HEK293 (cell line): Measurements from ENCODE around the gene HSD17B4.

Experiments
- CTCF ChIA-PET: fragments of 350-600 bp; formaldehyde crosslinking; extraction: SDS; loops from one replicate; lab custom pipeline; 2021; ENCODE audit warnings: antibody characterized with exemption; lab: Yijun Ruan, JAX
- POLR2A ChIA-PET: fragments of 300-600 bp; formaldehyde crosslinking; extraction: SDS; loops from one replicate; lab custom pipeline; 2020; ENCODE audit warnings: antibody characterized with exemption, inconsistent platforms; lab: Yijun Ruan, JAX
- H3K27ac ChIP-seq: fragments of 200-500 bp; sonication (Bioruptor generic); 2 replicates; pipeline ENCODE4 v1.5.1; 2014; ENCODE audit warnings: low read depth, low read length, control low read depth, inconsistent platforms; ENCODE audit errors: extremely low read depth
- H3K36me3 ChIP-seq, 2 experiments: fragments of 200-500 bp in 1 of 2; sonication (Bioruptor generic) in 1 of 2; 1 replicate in 1 of 2; 2 replicates in 1 of 2; pipeline ENCODE4 v1.5.1; 2014 to 2017; ENCODE audit warnings: inconsistent platforms in 2 of 2, low read length in 2 of 2; ENCODE audit not compliant: control insufficient read depth in 2 of 2, insufficient read depth in 1 of 2
- H3K4me1 ChIP-seq: fragments of 200-500 bp; sonication (Bioruptor generic); 2 replicates; pipeline ENCODE4 v1.5.1; 2014; ENCODE audit warnings: mild to moderate bottlenecking, low read length, inconsistent platforms; ENCODE audit not compliant: control insufficient read depth, insufficient read depth
- H3K4me3 ChIP-seq: 2 replicates; pipeline ENCODE4 v1.5.1; 2011; ENCODE audit warnings: low read depth, mild to moderate bottlenecking, control low read depth, low read length, moderate library complexity
- H3K9me3 ChIP-seq: fragments of 200-500 bp; sonication (Bioruptor generic); 2 replicates; pipeline ENCODE4 v1.5.1; 2014; ENCODE audit warnings: low read depth, low read length, inconsistent platforms; ENCODE audit not compliant: control insufficient read depth, insufficient read depth
- BCL11A ChIP-seq: fragments of 450-650 bp; formaldehyde crosslinking; IDR thresholded peaks from 2 replicates; pipeline ENCODE4 v1.5.1; 2016; ENCODE audit warnings: low read depth, missing biosample characterization, missing genetic modification characterization
- BCL11B ChIP-seq: fragments of 450-650 bp; formaldehyde crosslinking; IDR thresholded peaks from 2 replicates; pipeline ENCODE4 v1.5.1; 2016; ENCODE audit warnings: low read depth, missing biosample characterization, missing genetic modification characterization
- FEZF1 ChIP-seq: fragments of 450-650 bp; formaldehyde crosslinking; IDR thresholded peaks from 2 replicates; pipeline ENCODE4 v1.5.1; 2016; ENCODE audit warnings: missing biosample characterization, missing genetic modification characterization
- KLF9 ChIP-seq: fragments of 450-650 bp; formaldehyde crosslinking; IDR thresholded peaks from 2 replicates; pipeline ENCODE4 v1.5.1; 2016; ENCODE audit warnings: missing biosample characterization, missing genetic modification characterization, low read depth
- MZF1 ChIP-seq: fragments of 450-650 bp; formaldehyde crosslinking; IDR thresholded peaks from 2 replicates; pipeline ENCODE4 v1.5.1; 2017; ENCODE audit warnings: missing biosample characterization, missing genetic modification characterization, borderline replicate concordance
- YY1 ChIP-seq: fragments of 450-650 bp; formaldehyde crosslinking; IDR thresholded peaks from 2 replicates; pipeline ENCODE4 v1.5.1; 2018; ENCODE audit warnings: missing biosample characterization, missing genetic modification characterization
- YY2 ChIP-seq: fragments of 450-650 bp; formaldehyde crosslinking; IDR thresholded peaks from 2 replicates; pipeline ENCODE4 v1.5.1; 2016; ENCODE audit warnings: missing biosample characterization, missing genetic modification characterization
- ZEB2 ChIP-seq: fragments of 450-650 bp; formaldehyde crosslinking; IDR thresholded peaks from 2 replicates; pipeline ENCODE4 v1.5.1; 2016; ENCODE audit warnings: missing biosample characterization, missing genetic modification characterization
- ZFP3 ChIP-seq: fragments of 450-650 bp; formaldehyde crosslinking; IDR thresholded peaks from 2 replicates; pipeline ENCODE4 v1.5.1; 2016; ENCODE audit warnings: low read depth, missing biosample characterization, missing genetic modification characterization
- ZNF114 ChIP-seq: fragments of 450-650 bp; formaldehyde crosslinking; IDR thresholded peaks from 2 replicates; pipeline ENCODE4 v1.5.0; 2017; ENCODE audit warnings: missing biosample characterization, missing genetic modification characterization
- ZNF157 ChIP-seq: fragments of 450-650 bp; formaldehyde crosslinking; IDR thresholded peaks from 2 replicates; pipeline ENCODE4 v1.5.1; 2016; ENCODE audit warnings: missing biosample characterization, missing genetic modification characterization
- ZNF16 ChIP-seq: fragments of 450-650 bp; formaldehyde crosslinking; IDR thresholded peaks from 2 replicates; pipeline ENCODE4 v1.5.1; 2016; ENCODE audit warnings: low read depth, missing biosample characterization, missing genetic modification characterization
- ZNF175 ChIP-seq: fragments of 450-650 bp; formaldehyde crosslinking; IDR thresholded peaks from 2 replicates; pipeline ENCODE4 v1.5.1; 2016; ENCODE audit warnings: missing biosample characterization, missing genetic modification characterization
- ZNF184 ChIP-seq: fragments of 450-650 bp; IDR thresholded peaks from 2 replicates; pipeline ENCODE4 v1.5.1; 2018; ENCODE audit warnings: missing biosample characterization, mild to moderate bottlenecking, missing genetic modification characterization
- ZNF274 ChIP-seq, 2 experiments: fragments of 200-500 bp in 1 of 2; fragments of 450-650 bp in 1 of 2; sonication (Bioruptor generic) in 1 of 2; formaldehyde crosslinking in 1 of 2; IDR thresholded peaks; 2 replicates each; pipeline versions ENCODE4 v1.5.1 to v1.6.1; 2014 to 2016; ENCODE audit warnings: borderline replicate concordance in 1 of 2, inconsistent platforms in 1 of 2, low read length in 1 of 2, missing biosample characterization in 1 of 2, missing genetic modification characterization in 1 of 2
- ZNF324 ChIP-seq: fragments of 450-650 bp; formaldehyde crosslinking; IDR thresholded peaks from 2 replicates; pipeline ENCODE4 v1.5.1; 2016; ENCODE audit warnings: missing biosample characterization, missing genetic modification characterization
- ZNF354C ChIP-seq: fragments of 450-650 bp; formaldehyde crosslinking; IDR thresholded peaks from 2 replicates; pipeline ENCODE4 v1.5.1; 2016; ENCODE audit warnings: missing biosample characterization, missing genetic modification characterization, low read depth, borderline replicate concordance
- ZNF404 ChIP-seq: fragments of 450-650 bp; formaldehyde crosslinking; IDR thresholded peaks from 2 replicates; pipeline ENCODE4 v1.5.1; 2017; ENCODE audit warnings: missing biosample characterization, missing genetic modification characterization
- ZNF548 ChIP-seq: fragments of 450-650 bp; formaldehyde crosslinking; IDR thresholded peaks from 2 replicates; pipeline ENCODE4 v1.5.1; 2016; ENCODE audit warnings: missing biosample characterization, missing genetic modification characterization
- ZNF555 ChIP-seq: fragments of 450-650 bp; formaldehyde crosslinking; conservative IDR thresholded peaks from 2 replicates; pipeline ENCODE4 v1.5.1; 2017; ENCODE audit warnings: missing biosample characterization, mild to moderate bottlenecking, missing genetic modification characterization, inconsistent platforms
- ZNF571 ChIP-seq: fragments of 450-650 bp; formaldehyde crosslinking; IDR thresholded peaks from 2 replicates; pipeline ENCODE4 v1.5.0; 2017; ENCODE audit warnings: missing biosample characterization, missing genetic modification characterization
- ZNF596 ChIP-seq: fragments of 450-650 bp; IDR thresholded peaks from 2 replicates; pipeline ENCODE4 v1.5.0; 2018; ENCODE audit warnings: missing biosample characterization, mild to moderate bottlenecking, missing genetic modification characterization, moderate library complexity
- ZNF600 ChIP-seq: fragments of 450-650 bp; formaldehyde crosslinking; IDR thresholded peaks from 2 replicates; pipeline ENCODE4 v1.5.1; 2016; ENCODE audit warnings: missing biosample characterization, missing genetic modification characterization
- ZNF660 ChIP-seq: fragments of 450-650 bp; IDR thresholded peaks from 2 replicates; pipeline ENCODE4 v1.5.1; 2018; ENCODE audit warnings: missing biosample characterization, mild to moderate bottlenecking, missing genetic modification characterization
- ZNF76 ChIP-seq: fragments of 450-650 bp; formaldehyde crosslinking; IDR thresholded peaks from 2 replicates; pipeline ENCODE4; 2016; ENCODE audit warnings: low read depth, missing biosample characterization, missing genetic modification characterization, borderline replicate concordance
- TF ChIP-seq, protein P1 (sequence below): fragments of 450-650 bp; formaldehyde crosslinking; conservative IDR thresholded peaks from 2 replicates; pipeline ENCODE4 v1.5.1; 2016; ENCODE audit warnings: low read depth, missing biosample characterization, missing genetic modification characterization
- TF ChIP-seq, protein P2 (sequence below): fragments of 450-650 bp; formaldehyde crosslinking; IDR thresholded peaks from 2 replicates; pipeline ENCODE4 v1.5.1; 2016; ENCODE audit warnings: missing biosample characterization, missing genetic modification characterization
- TF ChIP-seq, protein P3 (sequence below): fragments of 450-650 bp; formaldehyde crosslinking; IDR thresholded peaks from 2 replicates; pipeline ENCODE4 v1.5.1; 2016; ENCODE audit warnings: missing biosample characterization, missing genetic modification characterization
- TF ChIP-seq, protein P4 (sequence below): fragments of 450-650 bp; formaldehyde crosslinking; IDR thresholded peaks from 2 replicates; pipeline ENCODE4 v1.5.1; 2016; ENCODE audit warnings: missing biosample characterization, missing genetic modification characterization

HSD17B4 gene

DNA sequence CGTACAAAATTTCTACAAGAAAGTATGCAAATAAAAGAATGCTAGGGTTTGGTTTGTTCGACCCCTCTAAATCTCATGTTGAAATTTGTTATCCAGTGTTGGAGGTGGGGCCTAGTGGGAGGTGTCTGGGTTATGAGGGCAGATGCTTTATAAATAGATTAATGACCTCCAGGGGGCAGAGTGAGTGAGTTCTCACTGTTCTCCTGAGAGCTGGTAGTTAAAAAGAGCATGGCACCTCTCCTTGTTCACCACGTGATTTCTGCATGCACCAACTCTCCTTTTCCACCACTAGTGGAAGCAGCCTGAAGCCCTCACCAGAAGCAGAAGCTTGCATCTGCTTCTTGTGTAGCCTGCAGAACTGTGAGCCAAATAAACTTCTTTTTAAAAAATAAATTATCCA lies 126.6 kb downstream of the HSD17B4 start:
- ChIA-PET POLR2A (no interaction called here), CTCF (interaction anchor here (0.7 kb wide), 3 partner anchors 38 to 763 kb away, joined by 3 to 4 read pairs (median 3); no protein-coding TSS in a partner anchor)
- no peaks in the 10 kb centered on the region for H3K9me3 ChIP-seq

DNA sequence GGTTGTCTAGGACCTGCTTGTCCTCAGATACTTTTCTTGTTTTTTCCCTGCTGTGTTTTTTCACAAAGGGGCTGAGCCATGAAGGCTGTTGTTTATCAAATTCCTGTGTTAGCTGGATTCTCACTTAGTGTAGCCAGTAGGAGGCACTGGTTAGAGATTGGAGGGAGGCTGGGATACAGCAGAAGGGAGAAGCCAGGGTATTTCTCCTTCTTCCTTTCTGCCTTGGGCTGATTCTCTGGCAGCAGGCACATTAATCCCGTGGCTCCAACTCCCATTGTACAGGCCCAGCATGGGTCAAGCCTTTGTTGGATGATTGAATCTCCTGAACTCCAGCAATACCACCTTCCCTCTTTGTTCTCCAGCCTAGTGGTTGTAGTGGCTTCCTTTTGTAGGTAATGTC lies 130.7 kb downstream of the HSD17B4 start:
- no peaks in the 10 kb centered on the region for H3K36me3 ChIP-seq
- ChIA-PET CTCF (interaction anchor here (0.7 kb wide), 1 partner anchor 62 kb away, joined by 3 read pairs; no protein-coding TSS in a partner anchor), POLR2A (no interaction called here)
- no peak overlapping the region for H3K4me3 ChIP-seq
- H3K4me1 ChIP-seq, result no peaks in the 10 kb centered on the region
- no peak overlapping the region for H3K27ac ChIP-seq
- no peaks in the 10 kb centered on the region for H3K9me3 ChIP-seq
- TF ChIP-seq ZNF555 (tag by site-specific recombination) (no peak), ZNF571 (no peak), FEZF1 (tag by site-specific recombination) (no peak), ZEB2 (tag by site-specific recombination) (no peak), ZNF404 (tag by site-specific recombination) (no peak), KLF9 (tag by site-specific recombination) (no peak), ZNF114 (no peak), ZNF274 (IDR thresholded peaks at IDR 0.05; ENCODE audit: low read length) (no peak), ZNF274 (tag by site-specific recombination; IDR thresholded peaks at IDR 0.05; ENCODE audit: borderline replicate concordance) (no peak), ZNF600 (tag by site-specific recombination) (no peak), ZNF660 (no peak), YY1 (no peak), ZNF76 (tag by site-specific recombination) (no peak), ZNF596 (tag by site-specific recombination) (no peak), ZNF157 (tag by site-specific recombination) (no peak), ZNF354C (tag by site-specific recombination) (no peak), ZNF16 (tag by site-specific recombination) (no peak)
- TF ChIP-seq, protein P1, sequence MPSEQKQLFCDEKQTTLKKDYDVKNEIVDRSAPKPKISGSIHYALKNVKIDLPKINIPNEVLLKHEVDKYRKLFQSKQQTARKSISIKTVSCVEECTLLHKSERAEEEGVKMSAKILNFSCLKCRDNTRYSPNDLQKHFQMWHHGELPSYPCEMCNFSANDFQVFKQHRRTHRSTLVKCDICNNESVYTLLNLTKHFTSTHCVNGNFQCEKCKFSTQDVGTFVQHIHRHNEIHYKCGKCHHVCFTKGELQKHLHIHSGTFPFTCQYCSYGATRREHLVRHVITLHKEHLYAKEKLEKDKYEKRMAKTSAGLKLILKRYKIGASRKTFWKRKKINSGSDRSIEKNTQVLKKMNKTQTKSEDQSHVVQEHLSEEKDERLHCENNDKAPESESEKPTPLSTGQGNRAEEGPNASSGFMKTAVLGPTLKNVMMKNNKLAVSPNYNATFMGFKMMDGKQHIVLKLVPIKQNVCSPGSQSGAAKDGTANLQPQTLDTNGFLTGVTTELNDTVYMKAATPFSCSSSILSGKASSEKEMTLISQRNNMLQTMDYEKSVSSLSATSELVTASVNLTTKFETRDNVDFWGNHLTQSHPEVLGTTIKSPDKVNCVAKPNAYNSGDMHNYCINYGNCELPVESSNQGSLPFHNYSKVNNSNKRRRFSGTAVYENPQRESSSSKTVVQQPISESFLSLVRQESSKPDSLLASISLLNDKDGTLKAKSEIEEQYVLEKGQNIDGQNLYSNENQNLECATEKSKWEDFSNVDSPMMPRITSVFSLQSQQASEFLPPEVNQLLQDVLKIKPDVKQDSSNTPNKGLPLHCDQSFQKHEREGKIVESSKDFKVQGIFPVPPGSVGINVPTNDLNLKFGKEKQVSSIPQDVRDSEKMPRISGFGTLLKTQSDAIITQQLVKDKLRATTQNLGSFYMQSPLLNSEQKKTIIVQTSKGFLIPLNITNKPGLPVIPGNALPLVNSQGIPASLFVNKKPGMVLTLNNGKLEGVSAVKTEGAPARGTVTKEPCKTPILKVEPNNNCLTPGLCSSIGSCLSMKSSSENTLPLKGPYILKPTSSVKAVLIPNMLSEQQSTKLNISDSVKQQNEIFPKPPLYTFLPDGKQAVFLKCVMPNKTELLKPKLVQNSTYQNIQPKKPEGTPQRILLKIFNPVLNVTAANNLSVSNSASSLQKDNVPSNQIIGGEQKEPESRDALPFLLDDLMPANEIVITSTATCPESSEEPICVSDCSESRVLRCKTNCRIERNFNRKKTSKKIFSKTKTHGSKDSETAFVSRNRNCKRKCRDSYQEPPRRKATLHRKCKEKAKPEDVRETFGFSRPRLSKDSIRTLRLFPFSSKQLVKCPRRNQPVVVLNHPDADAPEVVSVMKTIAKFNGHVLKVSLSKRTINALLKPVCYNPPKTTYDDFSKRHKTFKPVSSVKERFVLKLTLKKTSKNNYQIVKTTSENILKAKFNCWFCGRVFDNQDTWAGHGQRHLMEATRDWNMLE (tag by site-specific recombination), result no peak
- TF ChIP-seq, protein P2, sequence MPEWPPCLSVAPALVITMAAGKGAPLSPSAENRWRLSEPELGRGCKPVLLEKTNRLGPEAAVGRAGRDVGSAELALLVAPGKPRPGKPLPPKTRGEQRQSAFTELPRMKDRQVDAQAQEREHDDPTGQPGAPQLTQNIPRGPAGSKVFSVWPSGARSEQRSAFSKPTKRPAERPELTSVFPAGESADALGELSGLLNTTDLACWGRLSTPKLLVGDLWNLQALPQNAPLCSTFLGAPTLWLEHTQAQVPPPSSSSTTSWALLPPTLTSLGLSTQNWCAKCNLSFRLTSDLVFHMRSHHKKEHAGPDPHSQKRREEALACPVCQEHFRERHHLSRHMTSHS (tag by site-specific recombination), result no peak
- TF ChIP-seq, protein P3, sequence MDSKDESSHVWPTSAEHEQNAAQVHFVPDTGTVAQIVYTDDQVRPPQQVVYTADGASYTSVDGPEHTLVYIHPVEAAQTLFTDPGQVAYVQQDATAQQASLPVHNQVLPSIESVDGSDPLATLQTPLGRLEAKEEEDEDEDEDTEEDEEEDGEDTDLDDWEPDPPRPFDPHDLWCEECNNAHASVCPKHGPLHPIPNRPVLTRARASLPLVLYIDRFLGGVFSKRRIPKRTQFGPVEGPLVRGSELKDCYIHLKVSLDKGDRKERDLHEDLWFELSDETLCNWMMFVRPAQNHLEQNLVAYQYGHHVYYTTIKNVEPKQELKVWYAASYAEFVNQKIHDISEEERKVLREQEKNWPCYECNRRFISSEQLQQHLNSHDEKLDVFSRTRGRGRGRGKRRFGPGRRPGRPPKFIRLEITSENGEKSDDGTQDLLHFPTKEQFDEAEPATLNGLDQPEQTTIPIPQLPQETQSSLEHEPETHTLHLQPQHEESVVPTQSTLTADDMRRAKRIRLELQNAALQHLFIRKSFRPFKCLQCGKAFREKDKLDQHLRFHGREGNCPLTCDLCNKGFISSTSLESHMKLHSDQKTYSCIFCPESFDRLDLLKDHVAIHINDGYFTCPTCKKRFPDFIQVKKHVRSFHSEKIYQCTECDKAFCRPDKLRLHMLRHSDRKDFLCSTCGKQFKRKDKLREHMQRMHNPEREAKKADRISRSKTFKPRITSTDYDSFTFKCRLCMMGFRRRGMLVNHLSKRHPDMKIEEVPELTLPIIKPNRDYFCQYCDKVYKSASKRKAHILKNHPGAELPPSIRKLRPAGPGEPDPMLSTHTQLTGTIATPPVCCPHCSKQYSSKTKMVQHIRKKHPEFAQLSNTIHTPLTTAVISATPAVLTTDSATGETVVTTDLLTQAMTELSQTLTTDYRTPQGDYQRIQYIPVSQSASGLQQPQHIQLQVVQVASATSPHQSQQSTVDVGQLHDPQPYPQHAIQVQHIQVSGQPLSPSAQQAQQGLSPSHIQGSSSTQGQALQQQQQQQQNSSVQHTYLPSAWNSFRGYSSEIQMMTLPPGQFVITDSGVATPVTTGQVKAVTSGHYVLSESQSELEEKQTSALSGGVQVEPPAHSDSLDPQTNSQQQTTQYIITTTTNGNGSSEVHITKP (tag by site-specific recombination), result no peak

More for the DNA sequence above, 126.6 kb downstream of the HSD17B4 start:
- no peaks in the 10 kb centered on the region for H3K36me3 ChIP-seq
- no peak overlapping the region for H3K27ac ChIP-seq
- TF ChIP-seq ZNF175 (tag by site-specific recombination) (no peak), BCL11A (tag by site-specific recombination) (no peak), YY2 (tag by site-specific recombination) (no peak), ZNF596 (tag by site-specific recombination) (no peak), ZNF324 (tag by site-specific recombination) (no peak), MZF1 (tag by site-specific recombination) (no peak), ZNF548 (tag by site-specific recombination) (no peak), BCL11B (tag by site-specific recombination) (no peak), ZNF274 (IDR thresholded peaks at IDR 0.05; ENCODE audit: low read length) (no peak), ZNF274 (tag by site-specific recombination; IDR thresholded peaks at IDR 0.05; ENCODE audit: borderline replicate concordance) (no peak), ZFP3 (tag by site-specific recombination) (no peak), ZNF184 (tag by site-specific recombination) (no peak)
- TF ChIP-seq, protein P4, sequence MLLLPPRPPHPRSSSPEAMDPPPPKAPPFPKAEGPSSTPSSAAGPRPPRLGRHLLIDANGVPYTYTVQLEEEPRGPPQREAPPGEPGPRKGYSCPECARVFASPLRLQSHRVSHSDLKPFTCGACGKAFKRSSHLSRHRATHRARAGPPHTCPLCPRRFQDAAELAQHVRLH (tag by site-specific recombination), result no peak
- no peak overlapping the region for H3K4me3 ChIP-seq
- no peaks in the 10 kb centered on the region for H3K4me1 ChIP-seq
